GM19328 (cell line): Measurements from ENCODE around the gene LRMDA.

Experiments
- ATAC-seq: cut with Tn5 transposase; IDR thresholded peaks from one replicate; pipeline ENCODE4 v1.9.1; 2021; ENCODE audit warnings: mild to moderate bottlenecking, moderate library complexity; ENCODE audit not compliant: unreplicated experiment

Gene LRMDA

GRCh38 chr10:76002262-76002854 lies 570.9 kb downstream of the LRMDA start:
- no peak for ATAC-seq

GRCh38 chr10:76007667-76008181 lies 576.3 kb downstream of the LRMDA start:
- no peak for ATAC-seq

DNA sequence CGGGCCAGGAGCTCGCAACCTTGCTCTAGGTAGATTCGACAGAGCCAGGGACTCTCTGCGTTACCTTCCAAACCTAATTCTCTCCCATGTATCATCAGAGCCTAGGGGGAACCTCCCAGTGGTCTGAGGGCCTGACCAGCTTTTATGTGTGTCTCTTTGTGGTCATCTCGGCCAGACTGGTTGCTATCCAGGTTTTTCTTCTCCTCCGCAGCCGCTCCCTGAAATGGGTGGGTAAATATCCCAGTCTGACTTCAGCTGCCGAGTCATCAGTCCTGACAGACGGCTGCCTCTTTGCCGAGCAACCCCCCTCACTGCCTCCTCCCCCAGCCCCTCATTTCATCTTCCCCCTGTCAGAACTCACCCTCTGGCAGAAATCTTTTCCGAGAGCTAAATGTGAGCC lies 578.1 kb downstream of the LRMDA start:
- ATAC-seq = no peak

GRCh38 chr10:76010703-76011102 lies 579.3 kb downstream of the LRMDA start:
- no peak for ATAC-seq

- ATAC-seq = no peak
These were observed 581.4 kb downstream of the LRMDA start for GRCh38 chr10:76012716-76013327.

GRCh38 chr10:76015245-76015644 lies 583.8 kb downstream of the LRMDA start:
- ATAC-seq = no peak

GRCh38 chr10:76017026-76017732 lies 585.8 kb downstream of the LRMDA start:
- no peak for ATAC-seq

- no peak for ATAC-seq
These were observed 586.5 kb downstream of the LRMDA start for GRCh38 chr10:76017733-76018433.

- ATAC-seq = no peak
These were observed 589.2 kb downstream of the LRMDA start for GRCh38 chr10:76020630-76021029.

DNA sequence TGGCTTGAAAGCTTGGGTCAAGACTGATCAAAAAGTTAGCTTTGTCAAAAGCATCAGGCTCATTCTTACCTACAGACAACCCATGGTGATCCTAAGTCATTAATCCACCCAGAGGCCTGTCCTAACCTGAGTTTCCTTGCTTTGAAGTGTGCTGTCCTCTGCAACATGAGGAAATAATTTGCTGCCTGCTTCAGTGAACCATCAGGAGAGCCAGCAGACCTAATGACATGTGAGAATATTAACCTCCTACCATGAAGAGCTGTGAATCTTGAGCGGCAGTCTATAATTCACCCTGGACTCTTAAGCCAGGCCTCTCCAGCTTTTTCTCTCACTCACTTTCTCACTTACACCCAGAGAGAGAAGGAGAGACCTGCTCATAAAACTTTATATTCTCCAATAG lies 590.0 kb downstream of the LRMDA start:
- ATAC-seq = no peak

DNA sequence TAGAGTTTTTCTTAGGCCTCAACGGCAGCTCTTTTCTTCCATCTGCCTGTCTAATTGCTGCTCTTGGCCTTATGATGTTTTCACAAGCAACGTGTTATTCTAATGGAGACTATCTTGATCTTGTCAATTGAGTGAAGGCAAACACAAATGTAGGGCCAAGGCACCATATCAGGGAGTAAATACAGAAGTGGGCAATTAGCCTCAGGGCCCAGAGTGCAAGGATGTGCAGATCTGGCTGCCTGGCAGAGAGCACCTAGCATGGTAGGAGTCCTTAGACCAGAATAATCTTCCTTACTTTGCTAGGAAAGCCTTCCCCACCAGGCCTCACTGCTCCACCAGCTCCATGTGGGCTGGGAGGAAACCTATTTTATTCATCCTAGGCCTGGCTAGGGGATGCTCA lies 590.9 kb downstream of the LRMDA start:
- no peak for ATAC-seq

DNA sequence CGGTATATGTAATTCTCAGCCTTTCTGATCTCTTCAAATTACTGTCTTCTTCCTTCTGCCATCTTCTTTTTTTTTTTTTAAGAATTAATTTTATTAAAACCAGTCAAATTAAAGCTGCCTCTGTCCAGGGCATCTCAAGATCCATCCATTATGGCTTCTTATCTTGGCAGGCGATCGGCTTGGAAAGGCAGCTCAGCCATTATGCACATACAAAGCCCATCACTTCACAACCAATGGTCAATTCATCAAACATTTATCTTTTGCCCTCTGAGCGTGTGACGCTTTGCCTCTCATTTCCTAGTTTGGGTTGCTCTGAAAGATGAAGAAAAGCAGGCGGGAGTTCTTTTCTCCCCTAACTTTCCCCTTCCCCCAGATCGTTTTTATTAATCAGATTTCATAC lies 591.6 kb downstream of the LRMDA start:
- no peak for ATAC-seq

DNA sequence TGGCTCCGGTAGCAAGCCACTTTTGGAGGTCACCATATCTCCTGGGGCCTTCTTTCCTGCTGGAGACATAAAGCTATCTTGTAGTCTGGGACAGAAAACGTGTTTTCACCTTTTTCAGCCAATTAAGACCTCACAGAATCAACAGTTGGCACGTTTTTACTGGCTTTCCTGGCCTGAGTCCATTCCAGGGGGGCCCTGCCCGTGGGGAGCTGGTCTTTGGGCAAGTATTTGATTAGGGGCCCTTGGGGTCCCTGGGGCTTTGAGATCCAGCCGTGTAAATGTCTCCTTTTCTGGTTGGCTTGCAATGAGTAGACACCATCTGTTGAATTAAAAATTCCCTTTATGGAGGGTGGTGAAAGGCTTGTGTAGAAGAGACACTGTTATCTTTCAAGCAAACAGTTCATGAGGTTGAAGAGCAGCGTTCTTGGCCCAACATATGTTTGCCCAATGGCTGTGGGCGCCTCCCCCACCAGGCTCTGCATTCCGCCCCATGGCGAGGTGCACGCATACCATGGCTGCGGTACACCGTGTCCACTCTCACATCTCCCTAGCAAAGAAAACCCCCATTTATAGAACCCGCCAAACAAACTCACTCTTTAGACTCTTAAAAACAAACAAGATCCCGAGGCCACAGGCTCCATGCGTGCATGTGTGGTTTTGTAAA lies 593.2 kb downstream of the LRMDA start:
- ATAC-seq = no peak

GRCh38 chr10:76025124-76025477 lies 593.7 kb downstream of the LRMDA start:
- no peak for ATAC-seq

- no peak for ATAC-seq
These were observed 594.9 kb downstream of the LRMDA start for GRCh38 chr10:76026176-76026771.

DNA sequence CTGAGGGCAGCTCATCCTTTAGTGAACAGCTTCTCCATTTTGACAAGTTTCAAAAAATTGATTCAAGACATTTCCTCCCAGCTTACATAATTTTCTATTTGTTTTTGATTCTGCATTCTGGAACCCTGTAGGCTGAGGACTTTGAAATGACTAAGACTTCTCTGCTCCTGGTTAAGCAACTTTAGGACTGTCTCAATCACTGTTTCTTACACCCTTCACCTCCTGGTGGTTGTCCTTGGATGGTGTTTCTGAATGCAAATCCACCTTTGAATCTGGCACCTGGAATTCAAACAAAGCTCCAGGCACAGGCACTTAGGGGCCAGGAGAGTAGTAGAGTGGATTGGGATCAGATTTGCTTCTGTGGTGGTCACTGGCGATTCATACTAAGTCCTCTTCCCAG lies 595.5 kb downstream of the LRMDA start:
- ATAC-seq = no peak

DNA sequence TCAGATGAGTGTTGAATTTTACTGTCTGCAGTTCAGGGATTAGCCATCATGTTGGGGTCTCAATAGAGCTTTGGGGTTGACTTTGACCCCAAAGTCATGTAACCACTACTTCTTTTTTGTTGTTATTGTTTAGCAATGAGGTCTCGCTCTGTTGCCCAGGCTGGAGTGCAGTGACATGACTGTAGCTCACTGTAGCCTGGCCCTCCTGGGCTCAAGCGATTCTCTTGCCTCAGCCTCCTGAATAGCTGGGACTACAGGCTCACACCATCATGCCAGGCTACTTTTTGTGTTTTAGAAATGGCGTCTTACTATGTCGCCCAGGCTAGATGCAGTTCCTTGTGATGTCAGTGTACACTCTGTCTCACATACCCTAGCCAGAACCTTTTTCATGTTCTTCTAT lies 598.4 kb downstream of the LRMDA start:
- ATAC-seq = no peak

DNA sequence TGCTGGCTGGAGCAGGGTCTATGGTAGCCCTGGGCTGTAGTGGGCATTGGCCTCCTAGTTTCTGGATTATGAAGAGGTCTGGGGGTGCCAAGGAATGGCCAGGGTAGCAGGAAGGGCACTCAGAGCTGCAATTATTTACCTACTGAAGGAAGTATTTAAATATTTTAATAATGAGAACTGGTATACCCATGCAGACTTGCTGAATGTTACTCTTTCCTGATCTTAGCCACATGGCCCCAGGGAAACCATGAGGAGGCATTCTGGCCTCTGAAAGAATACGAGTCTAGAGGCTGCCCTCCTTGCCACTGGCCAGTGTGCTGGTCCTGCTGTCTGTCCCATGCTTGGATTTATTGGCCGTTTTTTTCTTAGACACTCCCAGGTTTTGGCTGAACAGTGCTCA lies 599.7 kb downstream of the LRMDA start:
- no peak for ATAC-seq

GRCh38 chr10:76031769-76032699 lies 600.6 kb downstream of the LRMDA start:
- no peak for ATAC-seq

GRCh38 chr10:76032700-76033039 lies 601.2 kb downstream of the LRMDA start:
- no peak for ATAC-seq
